Fibroblast of villous mesenchyme (primary cell): ENCODE data around the gene CAPN11. TPM values are rescaled to one million over a fixed set of nuclear protein-coding genes. Genes with fewer than 3 reads are reported as not detected.
"Not testable (repeated sequence)": the region's sequence is repeated elsewhere in the genome, so short reads cannot be mapped to it uniquely, and the experiment has no call there.

Experiments used
- DNase-seq: peaks from one replicate; pipeline ENCODE4 v3.0.0-alpha.2; 2010; ENCODE audit warnings: low read depth
- H3K4me3 ChIP-seq: 2 replicates; pipeline ENCODE4 v1.5.1; 2011; ENCODE audit warnings: low read depth, mild to moderate bottlenecking, low read length
- total RNA-seq: library from RNA; depleted of rRNA; stranded (reverse); fragments of >200 nt; gene quantifications from 2 replicates; pipeline ENCODE4 v1.2.3, GENCODE V29; 2012
- TF ChIP-seq, protein P1 (sequence below): IDR thresholded peaks from 2 replicates; pipeline ENCODE4 v1.5.1; 2012; ENCODE audit warnings: low read depth, mild to moderate bottlenecking, low read length; ENCODE audit not compliant: insufficient read depth

The CAPN11 gene
- total RNA-seq, 1 donor: not detected

DNA sequence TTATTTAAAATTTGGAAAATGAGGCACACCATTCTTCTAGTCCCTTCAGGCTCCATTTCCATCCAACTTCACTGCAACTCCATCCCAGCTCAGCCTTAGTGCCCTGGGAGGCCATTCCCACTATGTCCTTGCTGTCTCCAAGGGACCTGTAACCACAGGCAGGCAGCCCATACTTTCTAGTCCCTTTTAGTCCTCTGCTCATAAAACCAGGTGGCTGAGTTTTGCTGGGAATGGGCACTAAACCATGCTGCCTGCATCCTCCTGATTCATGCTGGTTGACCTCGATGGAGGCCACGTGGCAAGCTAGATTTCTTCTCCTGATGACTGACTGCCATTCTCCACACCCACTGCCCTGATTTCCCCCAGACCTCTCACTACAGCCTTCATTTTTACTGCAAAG is 30.6 kb downstream of the CAPN11 start:
- DNase-seq: no peak
- H3K4me3 ChIP-seq: no peak overlapping the region
- TF ChIP-seq, protein P1, sequence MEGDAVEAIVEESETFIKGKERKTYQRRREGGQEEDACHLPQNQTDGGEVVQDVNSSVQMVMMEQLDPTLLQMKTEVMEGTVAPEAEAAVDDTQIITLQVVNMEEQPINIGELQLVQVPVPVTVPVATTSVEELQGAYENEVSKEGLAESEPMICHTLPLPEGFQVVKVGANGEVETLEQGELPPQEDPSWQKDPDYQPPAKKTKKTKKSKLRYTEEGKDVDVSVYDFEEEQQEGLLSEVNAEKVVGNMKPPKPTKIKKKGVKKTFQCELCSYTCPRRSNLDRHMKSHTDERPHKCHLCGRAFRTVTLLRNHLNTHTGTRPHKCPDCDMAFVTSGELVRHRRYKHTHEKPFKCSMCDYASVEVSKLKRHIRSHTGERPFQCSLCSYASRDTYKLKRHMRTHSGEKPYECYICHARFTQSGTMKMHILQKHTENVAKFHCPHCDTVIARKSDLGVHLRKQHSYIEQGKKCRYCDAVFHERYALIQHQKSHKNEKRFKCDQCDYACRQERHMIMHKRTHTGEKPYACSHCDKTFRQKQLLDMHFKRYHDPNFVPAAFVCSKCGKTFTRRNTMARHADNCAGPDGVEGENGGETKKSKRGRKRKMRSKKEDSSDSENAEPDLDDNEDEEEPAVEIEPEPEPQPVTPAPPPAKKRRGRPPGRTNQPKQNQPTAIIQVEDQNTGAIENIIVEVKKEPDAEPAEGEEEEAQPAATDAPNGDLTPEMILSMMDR: no peak

DNA sequence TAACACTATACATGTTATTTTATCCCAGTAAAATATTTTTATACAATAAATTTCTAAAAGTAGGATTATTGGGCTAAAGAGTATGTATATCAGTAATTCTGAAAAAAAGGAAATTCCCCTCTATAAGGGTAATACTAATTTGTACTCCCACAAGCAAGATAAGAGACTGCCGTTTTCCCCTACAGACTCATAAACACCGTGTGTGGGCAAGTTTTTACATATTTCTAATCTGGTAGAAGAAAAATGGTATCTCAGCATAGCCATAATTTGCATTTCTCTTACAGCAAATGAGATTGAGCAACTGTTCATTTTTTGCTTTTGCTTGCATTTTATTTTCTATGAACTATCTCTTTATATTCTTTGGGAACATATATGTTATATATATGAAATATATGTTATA is 32.1 kb downstream of the CAPN11 start:
- no peak overlapping the region for H3K4me3 ChIP-seq
- TF ChIP-seq, protein P1: no peak
- DNase-seq: peak; percentile 48

DNA sequence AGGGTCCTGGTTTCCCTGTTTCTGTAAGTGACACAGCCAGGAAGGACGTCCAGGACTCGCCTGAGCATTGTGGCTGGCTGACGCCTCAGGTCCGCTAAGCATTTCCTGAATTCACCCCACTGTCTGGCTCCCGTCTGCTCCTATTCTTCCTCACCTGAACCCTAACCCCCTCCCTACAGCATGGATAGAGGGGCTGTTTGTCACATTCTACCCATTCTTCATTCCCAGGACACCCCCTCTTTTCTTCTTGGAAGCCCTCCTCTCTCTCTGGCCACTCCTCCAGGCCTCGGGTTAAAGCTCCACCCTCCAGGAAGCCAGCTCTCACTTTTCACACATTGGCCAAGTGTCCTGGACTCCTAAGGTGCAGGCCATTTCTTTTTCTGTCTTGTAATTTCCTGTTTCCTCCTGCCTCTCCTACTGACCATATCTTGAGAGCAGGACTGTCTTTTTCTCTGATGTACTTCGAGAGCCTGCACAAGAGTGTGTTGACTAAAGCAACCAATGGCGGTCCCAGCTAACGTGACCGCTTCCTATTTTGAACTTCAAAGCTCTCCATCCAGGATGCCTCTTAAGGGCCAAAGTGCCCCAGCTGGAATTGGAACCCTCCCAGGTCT is 33.9 kb downstream of the CAPN11 start:
- TF ChIP-seq, protein P1: no peak
- H3K4me3 ChIP-seq: no peak overlapping the region
- DNase-seq: no peak

DNA sequence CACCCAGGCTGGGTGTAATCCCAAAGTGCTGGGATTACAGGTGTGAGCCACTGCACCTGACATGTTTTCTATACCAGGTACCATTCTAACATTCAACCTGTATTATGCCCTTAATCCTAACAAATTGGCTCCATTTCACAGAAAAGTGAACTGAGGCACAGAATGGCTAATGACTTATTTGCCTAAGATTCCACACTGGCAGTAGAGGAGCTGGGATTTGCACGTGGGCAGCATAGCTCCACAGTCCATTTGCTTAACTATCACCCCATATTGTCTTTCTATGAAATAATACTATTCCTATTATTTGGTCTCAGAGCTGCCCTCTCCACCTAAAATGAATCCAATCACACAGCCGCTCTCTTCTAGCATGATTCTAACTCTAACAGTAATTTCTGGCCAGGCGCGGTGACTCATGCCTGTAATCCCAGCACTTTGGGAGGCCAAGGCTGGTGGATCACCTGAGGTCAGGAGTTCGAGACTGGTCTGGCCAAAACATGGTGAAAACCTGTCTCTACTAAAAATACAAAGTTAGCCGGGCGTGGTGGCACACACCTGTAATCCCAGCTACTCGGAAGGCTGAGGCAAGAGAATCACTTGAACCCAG is 34.8 kb downstream of the CAPN11 start:
- DNase-seq: no peak
- TF ChIP-seq, protein P1: no peak
- H3K4me3 ChIP-seq: no peak overlapping the region

DNA sequence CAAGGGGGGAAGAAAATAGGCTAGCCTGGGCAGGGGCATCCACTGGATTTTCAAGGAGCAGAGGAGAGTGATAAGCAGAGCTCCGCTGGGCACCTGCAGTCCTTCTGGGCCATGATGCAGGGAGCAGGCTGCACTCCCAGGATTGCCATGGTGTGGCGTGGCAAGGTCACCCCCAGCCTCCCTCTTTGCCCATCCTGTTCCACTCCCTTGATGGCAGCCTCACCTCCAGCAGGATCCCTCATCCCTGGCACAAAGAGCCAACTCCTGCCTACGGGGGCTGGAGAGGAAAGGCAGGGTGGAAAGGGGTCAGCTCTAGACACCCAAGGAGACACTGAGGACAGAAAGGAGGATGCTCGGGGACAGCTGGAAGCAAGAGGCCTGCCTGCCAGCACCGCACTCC is 35.7 kb downstream of the CAPN11 start:
- DNase-seq: no peak
- TF ChIP-seq, protein P1: no peak
- no peak overlapping the region for H3K4me3 ChIP-seq

DNA sequence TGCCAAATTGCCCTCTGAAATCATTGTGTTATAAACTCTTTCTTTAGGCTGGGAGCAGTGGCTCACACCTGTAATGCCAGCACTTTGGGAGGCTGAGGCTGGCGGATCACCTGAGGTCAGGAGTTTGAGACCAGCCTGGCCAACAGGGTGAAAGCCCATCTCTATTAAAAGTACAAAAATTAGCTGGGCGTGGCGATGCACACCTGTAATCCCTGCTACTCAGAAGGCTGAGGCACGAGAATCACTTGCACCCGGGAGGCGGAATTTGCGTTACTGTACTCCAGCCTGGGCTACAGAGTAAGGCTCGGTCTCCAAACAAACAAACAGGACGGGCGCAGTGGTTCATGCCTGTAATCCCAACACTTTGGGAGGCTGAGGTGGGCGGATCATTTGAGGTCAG is 37.7 kb downstream of the CAPN11 start:
- not testable (repeated sequence) for H3K4me3 ChIP-seq, DNase-seq

DNA sequence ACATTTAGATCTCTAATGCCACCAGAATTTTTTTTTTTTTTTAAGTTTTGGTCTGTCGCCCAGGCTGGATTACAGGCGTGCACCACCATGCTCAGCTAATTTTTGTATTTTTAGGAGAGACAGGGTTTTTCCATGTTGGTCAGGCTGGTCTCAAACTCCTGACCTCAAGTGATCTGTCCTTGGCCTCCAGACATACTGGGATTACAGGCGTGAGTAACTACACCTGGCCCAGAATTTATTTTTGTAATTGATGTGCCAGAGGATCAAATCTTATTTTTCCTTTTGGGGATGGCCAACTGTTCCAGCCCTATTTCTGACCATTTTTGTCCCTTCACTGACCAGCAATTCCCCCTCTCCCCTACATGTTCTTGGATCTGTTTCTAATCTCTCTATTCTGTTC is 40.1 kb downstream of the CAPN11 start:
- TF ChIP-seq, protein P1: no peak
- no peak overlapping the region for H3K4me3 ChIP-seq
- no peak for DNase-seq
